ENCODE data around the gene NUDT14. TPM values are rescaled to one million over a fixed set of nuclear protein-coding genes. Genes with fewer than 3 reads are reported as not detected.
A peak's percentile ranks its signal among the peaks of the same experiment; 100 is the strongest.

Gene NUDT14
- total RNA-seq, 2 experiments from 2014 or later = 12.0 to 15.8 TPM

GRCh38 chr14:105192866-105193731, 12.0 kb upstream of the NUDT14 start:
- Mint-ChIP-seq H3K27me3 (ENCODE audit: low read depth) (peaks cover 16% of the 10 kb centered on the region), H3K27ac (no peak overlapping the region), H3K4me3 (no peak overlapping the region), H3K4me1 (ENCODE audit: low read depth) (peaks cover 31% of the 10 kb centered on the region), H3K36me3 (ENCODE audit: low read depth) (no peaks in the 10 kb centered on the region), H3K9me3 (peaks cover 2% of the 10 kb centered on the region)
- CTCF ChIA-PET = interaction anchor here (1.5 to 2.4 kb wide), 3 partner anchors 12 to 158 kb away, joined by 4 to 8 read pairs (median 7); partner anchors contain the start of gene NUDT14
- intact Hi-C loops (cut with micrococcal nuclease) = no loop called here
- peak; percentile 44 for DNase-seq

GRCh38 chr14:105187935-105188524, 6.9 kb upstream of the NUDT14 start:
- Mint-ChIP-seq H3K36me3 (ENCODE audit: low read depth) (no peaks in the 10 kb centered on the region), H3K9me3 (peaks cover 3% of the 10 kb centered on the region), H3K4me3 (no peak overlapping the region), H3K4me1 (ENCODE audit: low read depth) (peaks cover 4% of the 10 kb centered on the region), H3K27me3 (ENCODE audit: low read depth) (no peaks in the 10 kb centered on the region), H3K27ac (no peak overlapping the region)
- DNase-seq = no peak
- CTCF ChIA-PET = interaction anchor here (0.6 to 1.0 kb wide), 4 partner anchors 28 to 99 kb away, joined by 3 to 4 read pairs (median 4); no protein-coding TSS in a partner anchor
- intact Hi-C loops (cut with micrococcal nuclease) = no loop called here

GRCh38 chr14:105187116-105187515, 6.0 kb upstream of the NUDT14 start:
- peaks cover 3% of the 10 kb centered on the region for H3K4me1 Mint-ChIP-seq (ENCODE audit: low read depth)
- CTCF ChIA-PET = no interaction called here
- intact Hi-C loops (cut with micrococcal nuclease) = no loop called here

GRCh38 chr14:105185973-105186372, 4.9 kb upstream of the NUDT14 start:
- no peak for DNase-seq
- no peaks in the 10 kb centered on the region for H3K36me3 Mint-ChIP-seq (ENCODE audit: low read depth)
- H3K27me3 Mint-ChIP-seq (ENCODE audit: low read depth) = no peaks in the 10 kb centered on the region
- CTCF ChIA-PET = no interaction called here
- peaks cover 4% of the 10 kb centered on the region for H3K4me1 Mint-ChIP-seq (ENCODE audit: low read depth)
- intact Hi-C loops (cut with micrococcal nuclease) = no loop called here
- H3K9me3 Mint-ChIP-seq = peaks cover 3% of the 10 kb centered on the region
- H3K4me3 Mint-ChIP-seq = no peak overlapping the region
- H3K27ac Mint-ChIP-seq = no peak overlapping the region

More at GRCh38 chr14:105187116-105187515, 6.0 kb upstream of the NUDT14 start:
- Mint-ChIP-seq H3K36me3 (ENCODE audit: low read depth) (no peaks in the 10 kb centered on the region), H3K27ac (no peak overlapping the region), H3K9me3 (peaks cover 3% of the 10 kb centered on the region), H3K27me3 (ENCODE audit: low read depth) (no peaks in the 10 kb centered on the region), H3K4me3 (no peak overlapping the region)
- DNase-seq = no peak

- Mint-ChIP-seq H3K4me3 (no peak overlapping the region), H3K36me3 (ENCODE audit: low read depth) (no peaks in the 10 kb centered on the region), H3K27ac (no peak overlapping the region), H3K27me3 (ENCODE audit: low read depth) (no peaks in the 10 kb centered on the region), H3K4me1 (ENCODE audit: low read depth) (peaks cover 4% of the 10 kb centered on the region), H3K9me3 (peaks cover 3% of the 10 kb centered on the region)
- intact Hi-C loops (cut with micrococcal nuclease) = no loop called here
- DNase-seq = no peak
- CTCF ChIA-PET = no interaction called here
These were observed 3.9 kb upstream of the NUDT14 start for GRCh38 chr14:105185001-105185400.

GRCh38 chr14:105184461-105184860, 3.3 kb upstream of the NUDT14 start:
- Mint-ChIP-seq H3K27ac (no peak overlapping the region), H3K4me1 (ENCODE audit: low read depth) (peaks cover 4% of the 10 kb centered on the region), H3K4me3 (no peak overlapping the region), H3K27me3 (ENCODE audit: low read depth) (no peaks in the 10 kb centered on the region), H3K36me3 (ENCODE audit: low read depth) (no peaks in the 10 kb centered on the region), H3K9me3 (peaks cover 3% of the 10 kb centered on the region)
- no peak for DNase-seq
- intact Hi-C loops (cut with micrococcal nuclease) = loop anchor here (5.0 kb wide), 2 partner anchors 92 to 308 kb away; partner anchors contain the start of gene TEDC1
- CTCF ChIA-PET = no interaction called here

GRCh38 chr14:105182296-105183020, 1.3 kb upstream of the NUDT14 start:
- H3K27ac Mint-ChIP-seq = no peak overlapping the region
- H3K27me3 Mint-ChIP-seq (ENCODE audit: low read depth) = no peaks in the 10 kb centered on the region
- H3K9me3 Mint-ChIP-seq = no peaks in the 10 kb centered on the region
- H3K4me1 Mint-ChIP-seq (ENCODE audit: low read depth) = peaks cover 4% of the 10 kb centered on the region
- H3K36me3 Mint-ChIP-seq (ENCODE audit: low read depth) = no peaks in the 10 kb centered on the region
- CTCF ChIA-PET = interaction anchor here (0.6 to 2.3 kb wide), 7 partner anchors 13 to 254 kb away, joined by 3 to 9 read pairs (median 4); partner anchors contain the start of gene JAG2
- intact Hi-C loops (cut with micrococcal nuclease) = loop anchor here (5.0 kb wide), 2 partner anchors 90 to 310 kb away; partner anchors contain the start of gene TEDC1
- peak overlapping the region; percentile 59 for H3K4me3 Mint-ChIP-seq
- DNase-seq = no peak

GRCh38 chr14:105181549-105182295, 610 bp upstream of the NUDT14 start:
- Mint-ChIP-seq H3K36me3 (ENCODE audit: low read depth) (no peaks in the 10 kb centered on the region), H3K4me3 (peak overlapping the region; percentile 59), H3K27ac (no peak overlapping the region), H3K4me1 (ENCODE audit: low read depth) (peaks cover 4% of the 10 kb centered on the region), H3K9me3 (no peaks in the 10 kb centered on the region), H3K27me3 (ENCODE audit: low read depth) (no peaks in the 10 kb centered on the region)
- DNase-seq = no peak
- intact Hi-C loops (cut with micrococcal nuclease) = loop anchor here (5.0 kb wide), 2 partner anchors 89 to 311 kb away; partner anchors contain the start of gene TEDC1
- CTCF ChIA-PET = interaction anchor here (0.6 to 2.3 kb wide), 9 partner anchors 12 to 1649 kb away, joined by 3 to 9 read pairs (median 4); partner anchors contain the start of gene JAG2

- CTCF ChIA-PET = no interaction called here
- no peak for DNase-seq
- H3K4me1 Mint-ChIP-seq (ENCODE audit: low read depth) = peaks cover 14% of the 10 kb centered on the region
- no peaks in the 10 kb centered on the region for H3K27me3 Mint-ChIP-seq (ENCODE audit: low read depth)
- H3K36me3 Mint-ChIP-seq (ENCODE audit: low read depth) = no peaks in the 10 kb centered on the region
- intact Hi-C loops (cut with micrococcal nuclease) = no loop called here
- no peak overlapping the region for H3K4me3 Mint-ChIP-seq
- H3K9me3 Mint-ChIP-seq = no peaks in the 10 kb centered on the region
- no peak overlapping the region for H3K27ac Mint-ChIP-seq
These were observed 1.9 kb downstream of the NUDT14 start for GRCh38 chr14:105179191-105179590.

- Mint-ChIP-seq H3K4me1 (ENCODE audit: low read depth) (peaks cover 17% of the 10 kb centered on the region), H3K4me3 (no peak overlapping the region), H3K27ac (no peak overlapping the region), H3K27me3 (ENCODE audit: low read depth) (no peaks in the 10 kb centered on the region), H3K9me3 (no peaks in the 10 kb centered on the region), H3K36me3 (ENCODE audit: low read depth) (no peaks in the 10 kb centered on the region)
- DNase-seq = no peak
- CTCF ChIA-PET = no interaction called here
- intact Hi-C loops (cut with micrococcal nuclease) = no loop called here
These were observed 2.3 kb downstream of the NUDT14 start for GRCh38 chr14:105178868-105179140.

- CTCF ChIA-PET = no interaction called here
- DNase-seq = no peak
- H3K27ac Mint-ChIP-seq = no peak overlapping the region
These were observed 2.8 kb downstream of the NUDT14 start for GRCh38 chr14:105178069-105178867.

More at GRCh38 chr14:105178069-105178867, 2.8 kb downstream of the NUDT14 start:
- Mint-ChIP-seq H3K36me3 (ENCODE audit: low read depth) (no peaks in the 10 kb centered on the region), H3K4me3 (no peak overlapping the region), H3K27me3 (ENCODE audit: low read depth) (no peaks in the 10 kb centered on the region), H3K9me3 (no peaks in the 10 kb centered on the region), H3K4me1 (ENCODE audit: low read depth) (peaks cover 17% of the 10 kb centered on the region)
- intact Hi-C loops (cut with micrococcal nuclease) = no loop called here
